Testis (tissue), 2 donors: Measurements from ENCODE around the gene DUSP21.

Experiments used
- CTCF ChIP-seq, 3 experiments: fragments of 450-650 bp in 2 of 3; fragments of 200-600 bp in 1 of 3; sonication (generic) in 1 of 3; IDR thresholded peaks; one replicate each; pipeline ENCODE4 v1.5.1; 2016 to 2019; ENCODE audit warnings: antibody characterized with exemption in 3 of 3, mild to moderate bottlenecking in 2 of 3, moderate library complexity in 1 of 3
- POLR2A ChIP-seq: fragments of 450-650 bp; IDR thresholded peaks from one replicate; pipeline ENCODE4 v1.6.1; 2017; ENCODE audit warnings: antibody characterized with exemption, mild to moderate bottlenecking, moderate library complexity

GRCh38 chrX:44882635-44883034, 38.8 kb downstream of the DUSP21 start:
- TF ChIP-seq POLR2A (no peak), CTCF (IDR thresholded peaks at IDR 0.05) (no peak)
